ENCODE data around the gene AUTS2. TPM values are rescaled to one million over a fixed set of nuclear protein-coding genes. Genes with fewer than 3 reads are reported as not detected.

The AUTS2 gene
- total RNA-seq, 1 experiment from 2014 or later, result 50.0 TPM

- TF ChIP-seq ETV6 (CRISPR knock-in tag; IDR thresholded peaks at IDR 0.05), result no peak
Observed at GRCh38 chr7:70439651-70440050, 841.4 kb downstream of the AUTS2 start (continued).

DNA sequence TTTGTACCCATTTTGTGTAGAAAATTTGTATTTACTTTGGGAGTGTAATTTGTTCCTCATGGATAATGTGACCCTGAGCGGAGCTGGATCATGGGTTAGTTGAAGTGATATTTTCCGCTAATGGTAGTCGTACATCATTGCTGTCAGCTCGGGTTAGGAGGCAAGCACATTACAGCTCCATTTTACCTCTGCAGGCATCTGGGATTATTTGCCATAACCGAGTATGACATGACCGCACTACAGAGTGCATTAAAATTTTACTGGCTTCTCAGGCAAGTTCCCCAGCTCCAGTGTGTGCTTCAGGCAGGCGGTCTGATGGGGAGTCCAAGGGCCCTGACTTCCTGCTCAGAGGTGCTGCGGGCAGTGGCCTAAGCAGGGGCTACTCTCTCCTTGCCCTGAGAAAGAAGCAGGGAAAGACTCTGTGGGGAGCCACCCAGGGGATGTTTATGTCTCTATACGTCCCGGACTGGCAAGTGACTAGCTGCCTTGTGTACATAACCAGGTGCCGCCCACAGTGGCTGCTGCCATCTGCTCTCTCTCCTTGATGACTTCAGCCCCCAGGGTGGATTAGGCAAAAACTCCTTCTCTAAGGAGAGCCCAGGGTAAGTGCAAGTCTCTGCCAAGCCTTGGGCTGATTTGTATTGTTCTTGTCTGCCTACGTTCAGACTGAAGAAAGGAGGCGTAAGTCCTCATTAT is 848.3 kb downstream of the AUTS2 start:
- ATAC-seq (no peak), DNase-seq (ENCODE audit: low spot score) (no peak)
- H3K27ac Mint-ChIP-seq, result no peak overlapping the region
- H3K27me3 Mint-ChIP-seq (ENCODE audit: low read depth), result peaks cover 13% of the 10 kb centered on the region
- POLR2A ChIA-PET, result no interaction called here
- H3K4me1 Mint-ChIP-seq, result peaks cover 14% of the 10 kb centered on the region
- H3K9me3 Mint-ChIP-seq, result no peaks in the 10 kb centered on the region
- no peak overlapping the region for H3K4me3 Mint-ChIP-seq
- TF ChIP-seq GABPB1 (CRISPR knock-in tag; IDR thresholded peaks at IDR 0.05) (no peak), MAX (CRISPR knock-in tag; IDR thresholded peaks at IDR 0.05) (no peak), HMGXB4 (CRISPR knock-in tag; IDR thresholded peaks at IDR 0.05) (no peak), NFYB (CRISPR knock-in tag; conservative IDR thresholded peaks at IDR 0.05; ENCODE audit: low read depth) (no peak), NR1H2 (CRISPR knock-in tag; IDR thresholded peaks at IDR 0.05) (no peak)
- TF ChIP-seq, protein P1, sequence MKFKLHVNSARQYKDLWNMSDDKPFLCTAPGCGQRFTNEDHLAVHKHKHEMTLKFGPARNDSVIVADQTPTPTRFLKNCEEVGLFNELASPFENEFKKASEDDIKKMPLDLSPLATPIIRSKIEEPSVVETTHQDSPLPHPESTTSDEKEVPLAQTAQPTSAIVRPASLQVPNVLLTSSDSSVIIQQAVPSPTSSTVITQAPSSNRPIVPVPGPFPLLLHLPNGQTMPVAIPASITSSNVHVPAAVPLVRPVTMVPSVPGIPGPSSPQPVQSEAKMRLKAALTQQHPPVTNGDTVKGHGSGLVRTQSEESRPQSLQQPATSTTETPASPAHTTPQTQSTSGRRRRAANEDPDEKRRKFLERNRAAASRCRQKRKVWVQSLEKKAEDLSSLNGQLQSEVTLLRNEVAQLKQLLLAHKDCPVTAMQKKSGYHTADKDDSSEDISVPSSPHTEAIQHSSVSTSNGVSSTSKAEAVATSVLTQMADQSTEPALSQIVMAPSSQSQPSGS (CRISPR knock-in tag; IDR thresholded peaks at IDR 0.05; ENCODE audit: borderline replicate concordance, low read depth), result no peak
- no peaks in the 10 kb centered on the region for H3K36me3 Mint-ChIP-seq
- CTCF ChIA-PET, result no interaction called here

DNA sequence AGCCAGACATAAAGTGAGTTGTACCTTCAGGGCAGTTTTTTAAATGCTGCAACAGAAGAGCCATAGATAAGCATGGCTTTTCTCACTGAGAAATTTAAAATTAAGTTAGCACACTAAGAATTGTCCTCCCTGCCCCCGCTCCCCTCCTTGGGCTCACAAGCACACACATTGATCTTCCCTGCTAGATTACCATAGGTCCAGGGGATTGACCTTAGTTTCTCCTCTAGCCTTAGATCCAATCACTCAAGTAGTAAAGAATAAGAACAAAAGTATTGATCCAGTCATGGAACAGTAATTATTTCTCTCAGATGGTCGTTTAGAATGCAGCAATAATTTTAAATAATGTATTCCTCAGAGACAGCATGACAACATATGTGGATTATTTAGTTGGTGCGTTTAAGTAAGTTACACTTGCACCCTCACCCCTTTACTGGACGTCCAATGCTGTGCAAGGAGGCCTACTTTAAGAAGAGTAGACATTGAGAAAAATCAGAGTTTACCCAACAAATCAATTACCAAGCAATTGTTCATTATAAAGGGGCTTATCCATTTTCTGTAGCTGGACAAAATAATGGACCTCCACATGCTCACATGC is 850.1 kb downstream of the AUTS2 start:
- ChIA-PET CTCF (no interaction called here), POLR2A (no interaction called here)
- no peak overlapping the region for H3K27ac Mint-ChIP-seq
- H3K9me3 Mint-ChIP-seq, result no peaks in the 10 kb centered on the region
- H3K4me1 Mint-ChIP-seq, result peaks cover 14% of the 10 kb centered on the region
- peaks cover 13% of the 10 kb centered on the region for H3K27me3 Mint-ChIP-seq (ENCODE audit: low read depth)
- DNase-seq (ENCODE audit: low spot score) (no peak), ATAC-seq (no peak)
- no peak overlapping the region for H3K4me3 Mint-ChIP-seq
- no peaks in the 10 kb centered on the region for H3K36me3 Mint-ChIP-seq
- TF ChIP-seq NFYB (CRISPR knock-in tag; conservative IDR thresholded peaks at IDR 0.05; ENCODE audit: low read depth) (no peak), ELF4 (CRISPR knock-in tag; IDR thresholded peaks at IDR 0.05; ENCODE audit: low read depth) (no peak), FOXK1 (CRISPR knock-in tag; IDR thresholded peaks at IDR 0.05) (no peak), SMAD3 (CRISPR knock-in tag; IDR thresholded peaks at IDR 0.05; ENCODE audit: borderline replicate concordance) (no peak), ZNF281 (CRISPR knock-in tag; IDR thresholded peaks at IDR 0.05) (no peak)
- TF ChIP-seq, protein P2, sequence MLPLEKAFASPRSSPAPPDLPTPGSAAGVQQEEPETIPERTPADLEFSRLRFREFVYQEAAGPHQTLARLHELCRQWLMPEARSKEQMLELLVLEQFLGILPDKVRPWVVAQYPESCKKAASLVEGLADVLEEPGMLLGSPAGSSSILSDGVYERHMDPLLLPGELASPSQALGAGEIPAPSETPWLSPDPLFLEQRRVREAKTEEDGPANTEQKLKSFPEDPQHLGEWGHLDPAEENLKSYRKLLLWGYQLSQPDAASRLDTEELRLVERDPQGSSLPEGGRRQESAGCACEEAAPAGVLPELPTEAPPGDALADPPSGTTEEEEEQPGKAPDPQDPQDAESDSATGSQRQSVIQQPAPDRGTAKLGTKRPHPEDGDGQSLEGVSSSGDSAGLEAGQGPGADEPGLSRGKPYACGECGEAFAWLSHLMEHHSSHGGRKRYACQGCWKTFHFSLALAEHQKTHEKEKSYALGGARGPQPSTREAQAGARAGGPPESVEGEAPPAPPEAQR (CRISPR knock-in tag; IDR thresholded peaks at IDR 0.05), result no peak
- TF ChIP-seq, protein P3, sequence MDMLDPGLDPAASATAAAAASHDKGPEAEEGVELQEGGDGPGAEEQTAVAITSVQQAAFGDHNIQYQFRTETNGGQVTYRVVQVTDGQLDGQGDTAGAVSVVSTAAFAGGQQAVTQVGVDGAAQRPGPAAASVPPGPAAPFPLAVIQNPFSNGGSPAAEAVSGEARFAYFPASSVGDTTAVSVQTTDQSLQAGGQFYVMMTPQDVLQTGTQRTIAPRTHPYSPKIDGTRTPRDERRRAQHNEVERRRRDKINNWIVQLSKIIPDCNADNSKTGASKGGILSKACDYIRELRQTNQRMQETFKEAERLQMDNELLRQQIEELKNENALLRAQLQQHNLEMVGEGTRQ (CRISPR knock-in tag; IDR thresholded peaks at IDR 0.05), result no peak
